Measurements from ENCODE around the gene INPP4A. TPM values are rescaled to one million over a fixed set of nuclear protein-coding genes. Genes with fewer than 3 reads are reported as not detected.

The INPP4A gene
- total and polyA plus RNA-seq, 12 donors, result 3.8 to 31.2 (median 21.1) TPM

- TF ChIP-seq CTCF (IDR thresholded peaks at IDR 0.05), result no peak
- Histone ChIP-seq H3K4me3 (no peak overlapping the region), H3K36me3 (peaks cover 0 to 5% (median 0%) of the 10 kb centered on the region in 9 donors), H3K4me1 (peaks cover 5 to 92% (median 42%) of the 10 kb centered on the region in 9 donors), H3K27ac (no peak overlapping the region), H3K9me3 (no peaks in the 10 kb centered on the region), H3K27me3 (no peaks in the 10 kb centered on the region)
- intact Hi-C loops (cut with DNase I), result no loop called here
- DNase-seq (no peak), ATAC-seq (peak in 3 of 8 donors; percentile 26 to 40 (median 30))
- 81 to 83% methylated on average over 5 of the region's 5 CpGs for WGBS, 2 donors
Measured at GRCh38 chr2:98472132-98472650, 27.5 kb downstream of the INPP4A start.

GRCh38 chr2:98472961-98473746, 28.5 kb downstream of the INPP4A start:
- Histone ChIP-seq H3K4me3 (no peak overlapping the region), H3K4me1 (peaks cover 14 to 92% (median 52%) of the 10 kb centered on the region in 9 donors), H3K27ac (peak overlapping the region in 1 of 10 donors; percentile 52), H3K9me3 (no peaks in the 10 kb centered on the region), H3K36me3 (peaks cover 0 to 5% (median 0%) of the 10 kb centered on the region in 9 donors), H3K27me3 (no peaks in the 10 kb centered on the region)
- no peak for DNase-seq
- no peak for ATAC-seq
- WGBS, 2 donors, result 93 to 96% methylated on average over 9 of the region's 9 CpGs
- intact Hi-C loops (cut with DNase I), result no loop called here
- no peak for TF ChIP-seq CTCF (IDR thresholded peaks at IDR 0.05)

- DNase-seq, result no peak
- Histone ChIP-seq H3K36me3 (peaks cover 0 to 5% (median 0%) of the 10 kb centered on the region in 9 donors), H3K9me3 (no peaks in the 10 kb centered on the region), H3K4me3 (no peak overlapping the region), H3K4me1 (peaks cover 25 to 93% (median 62%) of the 10 kb centered on the region in 9 donors), H3K27me3 (no peaks in the 10 kb centered on the region), H3K27ac (peak overlapping the region in 1 of 10 donors; percentile 52)
- intact Hi-C loops (cut with DNase I), result no loop called here
- ATAC-seq, result no peak
- TF ChIP-seq CTCF (IDR thresholded peaks at IDR 0.05), result no peak
- WGBS, 2 donors, result 84 to 89% methylated on average over 10 of the region's 10 CpGs
Measured at GRCh38 chr2:98473995-98474780, 29.5 kb downstream of the INPP4A start.

GRCh38 chr2:98474979-98475632, 30.4 kb downstream of the INPP4A start:
- H3K4me1 ChIP-seq, result peaks cover 34 to 95% (median 71%) of the 10 kb centered on the region in 9 donors

More at GRCh38 chr2:98474979-98475632, 30.4 kb downstream of the INPP4A start:
- Histone ChIP-seq H3K27me3 (no peaks in the 10 kb centered on the region), H3K27ac (no peak overlapping the region), H3K4me3 (no peak overlapping the region), H3K9me3 (no peaks in the 10 kb centered on the region), H3K36me3 (peaks cover 0 to 1% (median 0%) of the 10 kb centered on the region in 9 donors)
- DNase-seq, result no peak
- intact Hi-C loops (cut with DNase I), result no loop called here
- TF ChIP-seq CTCF (IDR thresholded peaks at IDR 0.05), result no peak
- ATAC-seq, result no peak
- WGBS, 2 donors, result 88 to 90% methylated on average over 5 of the region's 5 CpGs
